Fibroblast of pulmonary artery (primary cell): ENCODE data around the gene CEP104.
A peak's percentile ranks its signal among the peaks of the same experiment; 100 is the strongest.

Source experiments
- DNase-seq: peaks from one replicate; pipeline ENCODE4 v3.0.0-alpha.2; 2010; ENCODE audit warnings: low read depth
- H3K4me3 ChIP-seq: replicated peaks from 2 replicates; pipeline ENCODE4 v1.5.1; 2011; ENCODE audit warnings: low read depth, mild to moderate bottlenecking, control low read depth, low read length, moderate library complexity
- TF ChIP-seq, protein P1 (sequence below): IDR thresholded peaks from 2 replicates; pipeline ENCODE4 v1.5.1; 2011; ENCODE audit warnings: mild to moderate bottlenecking, control low read depth, low read length, inconsistent platforms; ENCODE audit errors: missing control alignments

CEP104 gene

DNA sequence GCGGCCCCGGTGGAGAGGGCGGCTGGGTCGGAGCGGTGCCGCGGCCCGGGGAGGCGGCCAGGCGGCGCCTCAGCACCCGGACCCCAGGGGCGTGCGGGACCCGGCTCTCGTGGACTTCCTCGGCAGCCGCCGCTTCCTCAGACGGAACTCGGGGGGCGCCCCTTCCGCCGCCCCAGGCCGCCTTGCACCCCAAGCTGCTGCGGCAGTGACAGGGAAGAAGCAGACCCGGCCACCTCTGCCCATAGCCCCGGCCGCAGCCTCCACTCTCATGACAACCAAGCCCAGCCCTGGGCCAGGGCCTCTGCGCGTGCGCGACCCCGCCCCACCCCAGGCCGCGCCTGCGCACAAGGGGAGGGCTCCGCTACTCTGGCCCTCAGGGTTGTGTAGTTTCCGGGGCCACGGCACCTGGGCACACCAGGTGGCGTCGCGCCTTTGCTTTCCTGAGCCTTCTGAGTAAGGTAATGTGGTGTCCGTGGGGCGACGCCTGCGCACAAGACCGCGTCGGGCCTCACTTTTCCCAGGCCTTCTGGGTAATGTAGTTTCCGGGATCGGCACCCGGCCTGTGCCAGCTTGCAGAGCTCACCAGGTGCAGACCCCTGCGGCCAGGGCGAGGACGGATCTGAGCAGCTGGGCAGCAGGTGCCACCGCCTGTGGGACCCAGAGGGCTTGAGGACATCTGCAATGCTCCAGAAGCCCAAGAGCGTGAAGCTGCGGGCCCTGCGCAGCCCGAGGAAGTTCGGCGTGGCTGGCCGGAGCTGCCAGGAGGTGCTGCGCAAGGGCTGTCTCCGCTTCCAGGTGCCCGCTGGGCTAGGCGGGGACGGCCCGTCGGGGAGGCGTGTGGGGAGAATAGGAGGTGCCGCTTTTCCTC, at the start of gene CEP104, which contains the start of gene DFFB:
Gene CEP104, minus strand, starts transcription at position 289 of the 868 bp plus-strand sequence. CDS start 4,804 bp downstream, outside the sequence.
Gene DFFB, plus strand, starts transcription at position 554 of the 868 bp plus-strand sequence. Its CDS starts 128 bp downstream, at position 682.
- DNase-seq: peak; percentile 86
- H3K4me3 ChIP-seq: peak within 1 kb of the TSS; percentile 93
- TF ChIP-seq, protein P1, sequence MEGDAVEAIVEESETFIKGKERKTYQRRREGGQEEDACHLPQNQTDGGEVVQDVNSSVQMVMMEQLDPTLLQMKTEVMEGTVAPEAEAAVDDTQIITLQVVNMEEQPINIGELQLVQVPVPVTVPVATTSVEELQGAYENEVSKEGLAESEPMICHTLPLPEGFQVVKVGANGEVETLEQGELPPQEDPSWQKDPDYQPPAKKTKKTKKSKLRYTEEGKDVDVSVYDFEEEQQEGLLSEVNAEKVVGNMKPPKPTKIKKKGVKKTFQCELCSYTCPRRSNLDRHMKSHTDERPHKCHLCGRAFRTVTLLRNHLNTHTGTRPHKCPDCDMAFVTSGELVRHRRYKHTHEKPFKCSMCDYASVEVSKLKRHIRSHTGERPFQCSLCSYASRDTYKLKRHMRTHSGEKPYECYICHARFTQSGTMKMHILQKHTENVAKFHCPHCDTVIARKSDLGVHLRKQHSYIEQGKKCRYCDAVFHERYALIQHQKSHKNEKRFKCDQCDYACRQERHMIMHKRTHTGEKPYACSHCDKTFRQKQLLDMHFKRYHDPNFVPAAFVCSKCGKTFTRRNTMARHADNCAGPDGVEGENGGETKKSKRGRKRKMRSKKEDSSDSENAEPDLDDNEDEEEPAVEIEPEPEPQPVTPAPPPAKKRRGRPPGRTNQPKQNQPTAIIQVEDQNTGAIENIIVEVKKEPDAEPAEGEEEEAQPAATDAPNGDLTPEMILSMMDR: no peak

DNA sequence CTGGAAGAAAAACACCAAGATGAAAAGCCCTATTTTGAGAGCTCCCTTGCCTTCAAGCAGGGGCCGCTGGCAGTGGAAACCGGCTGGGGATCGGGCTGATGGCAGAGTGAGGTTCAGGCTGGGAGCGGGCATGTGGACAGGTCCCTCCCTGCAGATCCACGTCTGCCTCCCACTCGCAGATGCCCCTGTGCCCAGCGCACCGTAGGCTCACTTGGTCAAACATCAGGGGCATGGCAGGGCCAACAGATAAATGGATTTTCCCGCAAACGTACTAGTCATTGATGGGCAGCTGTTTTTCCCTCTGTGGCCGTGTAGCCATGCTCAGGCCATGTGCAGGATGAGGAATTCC, 49.6 kb upstream of the CEP104 start:
- no peak overlapping the region for H3K4me3 ChIP-seq
- no peak for DNase-seq
- TF ChIP-seq, protein P1: no peak

DNA sequence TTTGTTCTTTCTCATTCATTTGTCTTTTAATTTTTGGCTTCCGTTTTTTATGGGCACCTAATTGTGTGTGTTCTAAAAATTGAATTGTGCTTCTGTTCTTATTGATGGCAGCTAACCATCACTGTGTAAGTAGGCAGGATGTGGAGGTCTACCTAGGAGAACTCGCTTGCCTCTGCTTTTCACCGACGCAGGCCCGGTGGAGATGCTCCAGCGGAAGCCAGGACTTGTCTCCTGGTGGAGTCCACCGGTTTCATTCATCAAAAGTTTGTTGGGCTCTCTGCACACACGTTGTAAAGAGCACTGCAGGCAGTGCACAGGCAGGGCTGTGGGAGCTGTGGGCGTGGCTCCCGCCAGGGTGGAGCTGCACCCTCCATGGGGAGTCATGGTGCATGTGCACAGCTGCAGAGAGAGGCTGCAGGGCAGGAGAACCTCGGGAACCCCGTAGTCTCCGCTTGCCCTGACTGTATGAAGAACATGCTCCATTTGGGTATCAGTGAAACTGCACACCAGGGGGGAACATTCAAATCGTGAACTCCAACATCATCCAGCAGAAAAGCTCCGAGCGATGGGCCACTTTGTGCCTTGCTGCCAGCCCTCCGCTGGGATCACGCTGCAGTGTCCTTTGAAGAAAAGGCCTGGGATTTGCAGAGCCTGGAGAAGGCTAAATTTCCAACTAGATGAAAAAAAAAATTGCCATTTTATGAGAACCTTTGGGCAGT, 49.1 kb upstream of the CEP104 start:
- no peak overlapping the region for H3K4me3 ChIP-seq
- DNase-seq: no peak
- TF ChIP-seq, protein P1: no peak

DNA sequence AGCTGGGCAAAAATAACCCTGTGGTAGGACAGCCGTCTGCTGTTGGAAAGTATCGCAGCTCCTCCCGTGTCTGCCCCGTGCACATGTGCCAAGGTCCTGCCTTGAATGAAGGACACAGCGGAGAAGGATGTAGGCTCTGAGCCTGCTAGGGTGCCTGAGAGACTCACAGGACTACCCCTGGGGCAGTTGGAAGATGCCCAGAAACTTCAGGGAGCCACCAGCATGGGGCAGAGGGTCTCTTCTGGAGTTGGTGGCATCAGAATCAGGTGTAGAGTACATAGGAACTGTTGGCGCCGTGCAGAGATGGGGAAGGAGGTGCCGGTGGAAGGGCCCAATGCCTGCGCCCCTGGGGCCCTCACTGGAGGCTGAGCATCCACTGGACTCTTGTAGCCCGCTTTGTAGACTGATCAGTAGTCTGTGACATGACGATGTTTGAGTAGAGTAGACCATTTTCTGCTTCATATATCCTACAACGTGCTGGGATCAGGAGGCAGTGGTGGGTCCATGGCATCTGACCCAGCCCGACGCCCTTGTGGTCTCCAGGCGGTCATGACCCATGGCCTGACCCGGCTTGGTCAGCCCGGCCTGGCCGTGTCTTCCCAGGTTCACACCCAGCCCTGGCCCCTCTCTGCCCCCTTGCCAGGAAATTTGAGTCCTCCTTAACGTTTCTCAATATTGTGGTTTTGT, 48.4 kb upstream of the CEP104 start:
- no peak overlapping the region for H3K4me3 ChIP-seq
- no peak for DNase-seq
- TF ChIP-seq, protein P1: no peak

DNA sequence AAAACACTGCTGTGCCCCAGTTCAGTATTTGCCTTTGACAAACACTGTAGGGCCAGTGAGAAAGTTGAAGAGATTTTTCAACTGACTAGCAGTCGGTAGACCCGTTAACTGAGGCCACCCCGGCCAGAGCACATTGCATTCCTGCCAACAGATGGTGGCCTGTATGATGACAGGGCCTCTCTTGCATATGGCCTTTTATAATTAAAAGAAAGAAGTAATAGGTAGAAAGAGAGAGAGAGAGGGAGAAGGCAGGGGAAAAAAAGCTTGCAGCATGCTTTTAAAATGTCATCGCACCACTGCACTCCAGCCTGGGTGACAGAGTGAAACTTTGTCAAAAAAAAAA, 47.8 kb upstream of the CEP104 start:
- TF ChIP-seq, protein P1: no peak
- H3K4me3 ChIP-seq: no peak overlapping the region
- DNase-seq: no peak

DNA sequence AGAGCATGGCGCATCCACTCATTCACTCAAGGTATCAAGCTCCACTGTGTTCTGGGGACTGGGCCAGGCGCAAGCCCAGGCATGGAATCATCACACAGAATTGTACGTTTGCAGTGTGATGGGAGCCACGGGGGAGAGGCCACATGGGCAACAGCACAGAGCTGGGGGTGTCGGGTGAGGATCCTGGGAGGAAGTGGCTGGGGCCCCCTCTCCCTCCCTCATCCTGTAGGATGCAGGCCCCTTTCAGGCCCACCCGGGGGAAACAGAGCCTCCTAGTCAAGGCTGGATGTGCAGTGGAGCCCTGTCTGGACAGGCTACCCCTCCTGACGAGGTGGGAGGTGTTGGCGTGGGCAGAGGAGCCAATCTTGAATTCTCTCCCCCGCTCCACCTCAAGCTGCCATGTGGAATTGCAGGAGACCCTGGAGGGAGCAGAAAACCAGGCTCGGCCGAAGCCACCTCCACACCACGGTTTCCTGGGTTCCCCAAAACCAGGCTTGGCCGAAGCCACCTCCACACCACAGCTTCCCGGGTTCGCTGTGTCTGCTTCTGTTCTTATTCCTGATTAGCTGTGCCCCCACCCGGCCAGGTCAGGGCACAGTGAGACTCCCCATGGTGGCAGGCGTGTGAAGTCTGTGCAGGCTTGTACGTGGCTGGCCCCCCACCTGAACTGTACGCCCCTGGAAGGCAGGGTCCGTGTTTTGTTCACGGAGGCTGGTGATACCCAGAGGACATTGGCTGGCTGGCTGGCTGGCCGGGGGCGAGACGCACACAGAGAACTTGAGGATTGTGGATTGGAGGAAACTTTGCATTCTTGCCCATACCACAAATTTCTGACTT, 47.2 kb upstream of the CEP104 start:
- TF ChIP-seq, protein P1: no peak
- H3K4me3 ChIP-seq: no peak overlapping the region
- no peak for DNase-seq
